HepG2 (cell line): Measurements from ENCODE around the gene CYP4F8. TPM values are rescaled to one million over a fixed set of nuclear protein-coding genes. Genes with fewer than 3 reads are reported as not detected.

Experiments used
- FOXK2 ChIP-seq: fragments of 450-650 bp; IDR thresholded peaks from 2 replicates; pipeline ENCODE4 v1.6.1; 2016
- NFYC ChIP-seq: IDR thresholded peaks from 2 replicates; pipeline ENCODE4 v1.6.1; 2016; ENCODE audit warnings: missing genetic modification reagents, missing compliant biosample characterization
- POLR2A ChIP-seq, 2 experiments: IDR thresholded peaks; 2 replicates each; pipeline ENCODE4 v1.6.1; 2011; ENCODE audit warnings: low read depth in 2 of 2, low read length in 2 of 2, mild to moderate bottlenecking in 1 of 2, moderate library complexity in 1 of 2; ENCODE audit not compliant: insufficient read depth in 1 of 2
- RERE ChIP-seq: IDR thresholded peaks from 2 replicates; pipeline ENCODE4 v1.6.1; 2016; ENCODE audit warnings: low read depth, missing genetic modification reagents, missing compliant biosample characterization
- TCF7 ChIP-seq: sonication (generic); IDR thresholded peaks from 2 replicates; pipeline ENCODE4 v1.6.1; 2016; ENCODE audit warnings: antibody characterized with exemption, low read depth
- YEATS2 ChIP-seq: sonication (generic); formaldehyde crosslinking; IDR thresholded peaks from 2 replicates; pipeline ENCODE4 v1.4.0; 2020; ENCODE audit warnings: missing genetic modification reagents, borderline replicate concordance
- YY1 ChIP-seq: IDR thresholded peaks from 2 replicates; pipeline ENCODE4 v1.6.1; 2011; ENCODE audit warnings: low read length, low read depth, moderate library complexity, mild to moderate bottlenecking; ENCODE audit not compliant: insufficient read depth, insufficient replicate concordance
- ZBTB2 ChIP-seq: sonication (generic); formaldehyde crosslinking; IDR thresholded peaks from 2 replicates; pipeline ENCODE4 v1.8.0; 2022; ENCODE audit warnings: low read depth, missing genetic modification reagents
- ZFAT ChIP-seq: sonication (generic); formaldehyde crosslinking; conservative IDR thresholded peaks from 2 replicates; pipeline ENCODE4 v1.8.1; 2023; ENCODE audit warnings: missing genetic modification reagents, inconsistent platforms
- ZKSCAN8 ChIP-seq: IDR thresholded peaks from 2 replicates; pipeline ENCODE4 v1.6.1; 2016; ENCODE audit warnings: borderline replicate concordance, missing genetic modification reagents, missing compliant biosample characterization
- ZNF513 ChIP-seq: sonication (generic); formaldehyde crosslinking; conservative IDR thresholded peaks from 2 replicates; pipeline ENCODE4 v1.5.0; 2020; ENCODE audit warnings: missing genetic modification reagents
- ZNF543 ChIP-seq: sonication (generic); formaldehyde crosslinking; IDR thresholded peaks from 2 replicates; pipeline ENCODE4 v1.4.0; 2020; ENCODE audit warnings: mild to moderate bottlenecking, missing genetic modification reagents
- ZNF792 ChIP-seq: IDR thresholded peaks from 2 replicates; pipeline ENCODE4 v1.6.1; 2016
- ZNF816 ChIP-seq: sonication (generic); formaldehyde crosslinking; IDR thresholded peaks from 2 replicates; pipeline ENCODE4 v1.8.0; 2022; ENCODE audit warnings: missing genetic modification reagents, mild to moderate bottlenecking, borderline replicate concordance
- polyA plus RNA-seq, 8 experiments: library from polyadenylated mRNA; depleted of rRNA in 3 of 8; stranded (reverse) in 7 of 8; unstranded in 1 of 8; fragments of >200 nt; fragmentation: Illumina TruSeq in 4 of 8; extraction: Trizol in 4 of 8; gene quantifications; 2 replicates each; pipeline versions ENCODE4 v1.2.1 to v1.2.3, GENCODE V29; 2011 to 2016; ENCODE audit warnings: low read depth in 4 of 8, missing spikeins in 1 of 8, mixed read lengths in 1 of 8; ENCODE audit not compliant: insufficient read depth in 1 of 8
- total RNA-seq, 5 experiments: library from RNA; depleted of rRNA; stranded (reverse); fragments of >200 nt; fragmentation: Illumina TruSeq; extraction: Trizol; gene quantifications; 2 replicates each; pipeline ENCODE4 v1.2.3, GENCODE V29; 2016; ENCODE audit warnings: low read depth in 1 of 5
- TF ChIP-seq, protein P1 (sequence below): sonication (generic); formaldehyde crosslinking; IDR thresholded peaks from 2 replicates; pipeline ENCODE4 v1.4.0; 2020; ENCODE audit warnings: missing genetic modification reagents, borderline replicate concordance
- TF ChIP-seq, protein P2 (sequence below): sonication (generic); formaldehyde crosslinking; IDR thresholded peaks from 2 replicates; pipeline ENCODE4 v1.9.0; 2021; ENCODE audit warnings: missing genetic modification reagents, borderline replicate concordance

Gene CYP4F8
- total and polyA plus RNA-seq, 2 of the 13 experiments (the other 11 are each of a cell fraction or from before 2014, with no cell fraction given) = not detected

DNA sequence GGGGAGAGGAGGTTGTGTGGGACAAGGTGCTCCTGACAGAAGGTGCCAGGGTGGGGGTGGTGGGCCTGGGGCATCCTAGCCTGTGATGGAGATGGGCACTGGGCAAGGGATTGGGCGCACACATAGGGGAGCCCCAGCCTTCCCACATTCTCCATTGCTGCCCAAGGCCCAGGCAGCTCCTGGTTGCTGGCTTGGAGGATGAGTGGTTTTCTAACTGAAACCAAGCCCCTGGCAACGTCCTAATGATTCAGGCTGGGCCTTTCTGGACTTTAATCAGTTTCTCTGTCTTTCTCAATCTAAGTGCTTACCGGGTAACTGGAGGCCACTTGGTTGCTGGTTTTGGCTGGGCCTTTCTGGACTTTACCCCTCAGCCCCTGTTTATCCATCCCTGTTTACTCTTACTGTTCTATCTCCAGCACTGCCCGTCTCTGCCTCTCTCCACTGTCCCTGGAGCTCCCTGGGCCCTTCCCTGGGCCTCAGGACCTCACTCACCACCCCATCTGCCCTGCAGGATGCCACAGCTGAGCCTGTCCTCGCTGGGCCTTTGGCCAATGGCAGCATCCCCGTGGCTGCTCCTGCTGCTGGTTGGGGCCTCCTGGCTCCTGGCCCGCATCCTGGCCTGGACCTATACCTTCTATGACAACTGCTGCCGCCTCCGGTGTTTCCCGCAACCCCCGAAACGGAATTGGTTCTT, 26.0 kb downstream of the CYP4F8 start (continued):
- TF ChIP-seq RERE (CRISPR knock-in tag) (no peak), ZNF816 (no peak), POLR2A (IDR thresholded peaks at IDR 0.05; ENCODE audit: insufficient read depth in 1 of 2, low read depth in 2 of 2, low read length in 2 of 2) (peak; percentile 56 to 64), YEATS2 (CRISPR knock-in tag) (peak; percentile 75; the same call in 1 of the 2 replicates), ZKSCAN8 (CRISPR knock-in tag) (no peak), YY1 (no peak), FOXK2 (peak; percentile 86; the same call in 1 of the 2 replicates), ZFAT (CRISPR knock-in tag) (no peak), ZNF543 (CRISPR knock-in tag) (no peak), ZNF513 (no peak), ZNF792 (no peak), NFYC (CRISPR knock-in tag) (no peak), ZBTB2 (no peak), TCF7 (no peak)
- TF ChIP-seq, protein P1, sequence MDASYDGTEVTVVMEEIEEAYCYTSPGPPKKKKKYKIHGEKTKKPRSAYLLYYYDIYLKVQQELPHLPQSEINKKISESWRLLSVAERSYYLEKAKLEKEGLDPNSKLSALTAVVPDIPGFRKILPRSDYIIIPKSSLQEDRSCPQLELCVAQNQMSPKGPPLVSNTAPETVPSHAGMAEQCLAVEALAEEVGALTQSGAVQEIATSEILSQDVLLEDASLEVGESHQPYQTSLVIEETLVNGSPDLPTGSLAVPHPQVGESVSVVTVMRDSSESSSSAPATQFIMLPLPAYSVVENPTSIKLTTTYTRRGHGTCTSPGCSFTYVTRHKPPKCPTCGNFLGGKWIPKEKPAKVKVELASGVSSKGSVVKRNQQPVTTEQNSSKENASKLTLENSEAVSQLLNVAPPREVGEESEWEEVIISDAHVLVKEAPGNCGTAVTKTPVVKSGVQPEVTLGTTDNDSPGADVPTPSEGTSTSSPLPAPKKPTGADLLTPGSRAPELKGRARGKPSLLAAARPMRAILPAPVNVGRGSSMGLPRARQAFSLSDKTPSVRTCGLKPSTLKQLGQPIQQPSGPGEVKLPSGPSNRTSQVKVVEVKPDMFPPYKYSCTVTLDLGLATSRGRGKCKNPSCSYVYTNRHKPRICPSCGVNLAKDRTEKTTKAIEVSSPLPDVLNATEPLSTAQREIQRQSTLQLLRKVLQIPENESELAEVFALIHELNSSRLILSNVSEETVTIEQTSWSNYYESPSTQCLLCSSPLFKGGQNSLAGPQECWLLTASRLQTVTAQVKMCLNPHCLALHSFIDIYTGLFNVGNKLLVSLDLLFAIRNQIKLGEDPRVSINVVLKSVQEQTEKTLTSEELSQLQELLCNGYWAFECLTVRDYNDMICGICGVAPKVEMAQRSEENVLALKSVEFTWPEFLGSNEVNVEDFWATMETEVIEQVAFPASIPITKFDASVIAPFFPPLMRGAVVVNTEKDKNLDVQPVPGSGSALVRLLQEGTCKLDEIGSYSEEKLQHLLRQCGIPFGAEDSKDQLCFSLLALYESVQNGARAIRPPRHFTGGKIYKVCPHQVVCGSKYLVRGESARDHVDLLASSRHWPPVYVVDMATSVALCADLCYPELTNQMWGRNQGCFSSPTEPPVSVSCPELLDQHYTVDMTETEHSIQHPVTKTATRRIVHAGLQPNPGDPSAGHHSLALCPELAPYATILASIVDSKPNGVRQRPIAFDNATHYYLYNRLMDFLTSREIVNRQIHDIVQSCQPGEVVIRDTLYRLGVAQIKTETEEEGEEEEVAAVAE (CRISPR knock-in tag) = no peak
- TF ChIP-seq, protein P2, sequence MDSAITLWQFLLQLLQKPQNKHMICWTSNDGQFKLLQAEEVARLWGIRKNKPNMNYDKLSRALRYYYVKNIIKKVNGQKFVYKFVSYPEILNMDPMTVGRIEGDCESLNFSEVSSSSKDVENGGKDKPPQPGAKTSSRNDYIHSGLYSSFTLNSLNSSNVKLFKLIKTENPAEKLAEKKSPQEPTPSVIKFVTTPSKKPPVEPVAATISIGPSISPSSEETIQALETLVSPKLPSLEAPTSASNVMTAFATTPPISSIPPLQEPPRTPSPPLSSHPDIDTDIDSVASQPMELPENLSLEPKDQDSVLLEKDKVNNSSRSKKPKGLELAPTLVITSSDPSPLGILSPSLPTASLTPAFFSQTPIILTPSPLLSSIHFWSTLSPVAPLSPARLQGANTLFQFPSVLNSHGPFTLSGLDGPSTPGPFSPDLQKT (CRISPR knock-in tag) = no peak
